Loucy (cell line): ENCODE measurements around the gene PPFIBP2.

Experiments used
- H2AFZ ChIP-seq: fragments of 200-600 bp; sonication (generic); 2 replicates; pipeline ENCODE4 v1.6.0; 2016; ENCODE audit warnings: antibody characterized with exemption, mild to moderate bottlenecking, low read length, moderate library complexity
- H3F3A ChIP-seq: fragments of 200-600 bp; 2 replicates; pipeline ENCODE4 v1.6.0; 2016; ENCODE audit warnings: antibody characterized with exemption, low read depth, mild to moderate bottlenecking
- H3K27me3 ChIP-seq: fragments of 200-600 bp; sonication (generic); 2 replicates; pipeline ENCODE4 v1.6.1; 2014; ENCODE audit warnings: low read length, mild to moderate bottlenecking; ENCODE audit not compliant: insufficient read depth, poor library complexity, severe bottlenecking
- H3K36me3 ChIP-seq: fragments of 200-600 bp; sonication (generic); 2 replicates; pipeline ENCODE4 v1.6.1; 2016; ENCODE audit warnings: low read length; ENCODE audit not compliant: insufficient read depth
- H3K4me1 ChIP-seq: fragments of 200-600 bp; sonication (generic); 2 replicates; pipeline ENCODE4 v1.5.1; 2014; ENCODE audit warnings: low read length, mild to moderate bottlenecking; ENCODE audit not compliant: insufficient read depth, poor library complexity, severe bottlenecking
- H3K4me2 ChIP-seq: fragments of 200-600 bp; sonication (generic); 2 replicates; pipeline ENCODE4 v1.6.0; 2014; ENCODE audit warnings: antibody characterized with exemption, low read length, low read depth, mild to moderate bottlenecking; ENCODE audit not compliant: poor library complexity, severe bottlenecking
- H3K4me3 ChIP-seq: fragments of 200-600 bp; sonication (generic); 2 replicates; pipeline ENCODE4 v1.5.1; 2014; ENCODE audit warnings: low read length, mild to moderate bottlenecking, mixed read lengths; ENCODE audit not compliant: poor library complexity, severe bottlenecking
- H3K79me2 ChIP-seq: fragments of 200-600 bp; sonication (generic); 2 replicates; pipeline ENCODE4 v1.6.1; 2014; ENCODE audit warnings: low read length; ENCODE audit not compliant: insufficient read depth
- H3K9ac ChIP-seq: fragments of 200-600 bp; sonication (generic); 2 replicates; pipeline ENCODE4 v1.6.0; 2014; ENCODE audit warnings: mild to moderate bottlenecking, low read depth, low read length, moderate library complexity; ENCODE audit not compliant: poor library complexity, severe bottlenecking
- H3K9me2 ChIP-seq: fragments of 200-600 bp; sonication (generic); replicated peaks from 2 replicates; pipeline ENCODE4 v1.6.1; 2016; ENCODE audit warnings: low read depth, low read length, mixed read lengths
- H3K9me3 ChIP-seq: fragments of 200-600 bp; sonication (generic); 2 replicates; pipeline ENCODE4 v1.6.1; 2014; ENCODE audit warnings: mild to moderate bottlenecking, antibody characterized with exemption, low read length, low read depth; ENCODE audit not compliant: insufficient read depth
- H4K20me1 ChIP-seq: fragments of 200-600 bp; sonication (generic); 2 replicates; pipeline ENCODE4 v1.6.0; 2014; ENCODE audit warnings: antibody characterized with exemption, low read length, mild to moderate bottlenecking; ENCODE audit not compliant: insufficient read depth, poor library complexity, severe bottlenecking
- EZH2phosphoT487 ChIP-seq: fragments of 200-600 bp; IDR thresholded peaks from 2 replicates; pipeline ENCODE4 v1.6.1; 2018; ENCODE audit warnings: antibody characterized with exemption, mild to moderate bottlenecking, moderate library complexity, borderline replicate concordance
- TF ChIP-seq, protein P1 (sequence below): fragments of 200-600 bp; sonication (generic); conservative IDR thresholded peaks from 2 replicates; pipeline ENCODE4 v1.5.1; 2014; ENCODE audit warnings: mild to moderate bottlenecking, antibody characterized with exemption, low read length

The PPFIBP2 gene

DNA sequence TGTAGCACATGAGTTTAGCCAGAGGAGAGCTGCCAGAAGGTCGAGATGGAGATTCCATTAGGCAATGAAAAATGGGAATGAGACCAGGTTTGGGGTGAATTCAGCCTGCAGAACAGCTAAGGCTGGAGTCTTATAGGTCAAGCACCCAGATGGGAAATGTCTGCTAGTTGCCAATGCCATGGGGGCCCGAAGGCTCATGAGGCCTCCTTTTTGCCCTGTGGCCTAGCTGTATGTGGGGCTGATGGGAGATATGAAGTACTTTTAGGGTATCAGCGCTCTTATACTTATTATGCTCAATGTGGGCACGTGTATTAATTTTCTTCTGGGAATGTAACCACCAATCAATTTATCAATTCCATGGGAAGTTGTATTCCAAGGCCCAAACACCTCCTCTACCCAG lies 8.7 kb downstream of the PPFIBP2 start:
- Histone ChIP-seq H3K9ac (no peak overlapping the region), H3K4me1 (no peaks in the 10 kb centered on the region), H3K4me3 (no peak overlapping the region), H2AFZ (no peak overlapping the region), H3K36me3 (no peaks in the 10 kb centered on the region), H3K27me3 (no peaks in the 10 kb centered on the region), H3K9me3 (no peaks in the 10 kb centered on the region), H3K4me2 (no peak overlapping the region), H3F3A (no peaks in the 10 kb centered on the region), H3K79me2 (no peaks in the 10 kb centered on the region), H4K20me1 (no peaks in the 10 kb centered on the region), H3K9me2 (no peaks in the 10 kb centered on the region)
- TF ChIP-seq, protein P1, sequence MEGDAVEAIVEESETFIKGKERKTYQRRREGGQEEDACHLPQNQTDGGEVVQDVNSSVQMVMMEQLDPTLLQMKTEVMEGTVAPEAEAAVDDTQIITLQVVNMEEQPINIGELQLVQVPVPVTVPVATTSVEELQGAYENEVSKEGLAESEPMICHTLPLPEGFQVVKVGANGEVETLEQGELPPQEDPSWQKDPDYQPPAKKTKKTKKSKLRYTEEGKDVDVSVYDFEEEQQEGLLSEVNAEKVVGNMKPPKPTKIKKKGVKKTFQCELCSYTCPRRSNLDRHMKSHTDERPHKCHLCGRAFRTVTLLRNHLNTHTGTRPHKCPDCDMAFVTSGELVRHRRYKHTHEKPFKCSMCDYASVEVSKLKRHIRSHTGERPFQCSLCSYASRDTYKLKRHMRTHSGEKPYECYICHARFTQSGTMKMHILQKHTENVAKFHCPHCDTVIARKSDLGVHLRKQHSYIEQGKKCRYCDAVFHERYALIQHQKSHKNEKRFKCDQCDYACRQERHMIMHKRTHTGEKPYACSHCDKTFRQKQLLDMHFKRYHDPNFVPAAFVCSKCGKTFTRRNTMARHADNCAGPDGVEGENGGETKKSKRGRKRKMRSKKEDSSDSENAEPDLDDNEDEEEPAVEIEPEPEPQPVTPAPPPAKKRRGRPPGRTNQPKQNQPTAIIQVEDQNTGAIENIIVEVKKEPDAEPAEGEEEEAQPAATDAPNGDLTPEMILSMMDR: no peak
- TF ChIP-seq EZH2phosphoT487: no peak

DNA sequence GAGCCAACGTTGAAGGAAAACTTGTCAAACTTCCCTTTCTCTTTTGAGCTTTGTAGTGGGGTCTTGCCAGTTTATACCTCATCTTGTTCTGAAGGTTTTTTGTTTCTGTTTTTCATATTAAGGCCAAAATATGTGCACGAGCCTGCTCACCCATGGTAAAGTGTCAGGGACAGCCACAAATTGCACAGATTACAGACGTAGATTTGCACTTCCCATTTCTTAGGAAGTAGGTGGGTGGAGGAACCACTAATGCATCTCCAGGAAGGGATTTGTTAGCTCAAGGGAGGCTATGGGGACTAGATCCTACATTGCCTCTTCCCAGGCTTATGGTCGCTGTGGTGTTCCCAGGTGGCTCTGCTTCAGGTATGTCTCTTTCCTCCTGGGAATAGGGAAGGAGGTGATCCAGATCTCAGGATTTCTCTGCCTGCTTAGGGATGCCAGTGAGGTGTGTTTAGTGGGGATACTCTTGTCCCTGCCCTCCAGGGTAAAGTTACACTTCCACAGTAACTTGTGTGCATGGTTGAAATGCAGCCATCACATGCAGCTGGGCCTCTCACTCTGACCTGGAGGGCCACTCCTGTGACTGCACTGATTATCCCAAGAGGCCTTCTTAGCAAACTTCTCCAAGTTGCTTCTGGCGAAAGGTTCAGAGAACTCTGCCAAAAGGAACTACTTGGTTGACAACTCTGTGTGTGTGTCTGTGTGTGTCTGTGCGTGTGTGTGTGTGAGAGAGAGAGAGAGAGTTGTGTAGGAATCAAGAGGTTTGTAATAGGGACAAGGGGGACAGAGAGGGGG lies 9.8 kb downstream of the PPFIBP2 start:
- Histone ChIP-seq H2AFZ (no peak overlapping the region), H3K4me2 (no peak overlapping the region), H3K9me3 (no peaks in the 10 kb centered on the region), H3K79me2 (no peaks in the 10 kb centered on the region), H3K4me1 (no peaks in the 10 kb centered on the region), H4K20me1 (no peaks in the 10 kb centered on the region), H3K9me2 (no peaks in the 10 kb centered on the region), H3K27me3 (no peaks in the 10 kb centered on the region), H3K36me3 (no peaks in the 10 kb centered on the region), H3F3A (no peaks in the 10 kb centered on the region), H3K4me3 (no peak overlapping the region), H3K9ac (no peak overlapping the region)
- TF ChIP-seq, protein P1: no peak
- TF ChIP-seq EZH2phosphoT487: no peak

DNA sequence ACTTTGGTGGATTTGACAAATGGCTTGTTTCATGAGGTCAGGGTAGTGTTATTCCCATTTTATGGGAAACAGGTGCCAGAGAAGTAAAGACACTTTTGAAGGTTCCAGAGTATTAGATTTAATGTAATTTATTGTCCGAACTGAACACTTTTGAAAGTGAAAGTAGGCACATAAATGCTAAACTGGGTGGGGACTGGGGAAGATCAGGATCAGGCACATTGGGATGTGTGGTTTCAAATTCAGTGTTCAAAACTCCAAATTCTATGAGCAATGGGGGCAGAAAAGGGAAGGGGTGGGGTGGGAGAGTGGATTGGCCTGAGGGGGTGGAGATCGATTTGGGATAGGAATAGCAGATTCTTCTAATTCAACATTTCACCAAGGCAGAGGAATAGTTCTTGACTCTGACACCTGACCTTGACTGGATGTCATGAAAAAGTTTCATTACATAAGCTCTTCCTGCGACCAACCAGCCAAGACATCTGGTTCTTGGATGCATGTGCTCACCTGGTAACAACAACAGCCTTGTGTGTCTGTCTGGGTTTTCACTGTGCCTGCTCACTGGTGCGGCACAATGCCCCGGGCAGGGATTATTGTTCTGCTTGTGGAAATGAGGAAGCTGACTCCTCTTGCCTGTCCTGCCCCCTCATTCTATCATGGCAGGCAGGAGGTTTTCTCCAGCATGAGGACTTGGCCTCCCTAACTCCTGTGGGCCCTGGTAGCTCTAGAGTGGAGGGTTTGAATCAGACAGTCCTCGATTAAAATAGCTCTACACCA lies 10.8 kb downstream of the PPFIBP2 start:
- H3K4me3 ChIP-seq: no peak overlapping the region
- no peaks in the 10 kb centered on the region for H3K9me2 ChIP-seq
- H2AFZ ChIP-seq: no peak overlapping the region
- no peaks in the 10 kb centered on the region for H3F3A ChIP-seq
- no peak overlapping the region for H3K9ac ChIP-seq
- no peak for TF ChIP-seq EZH2phosphoT487
- TF ChIP-seq, protein P1: no peak
- H3K4me2 ChIP-seq: no peak overlapping the region
- H4K20me1 ChIP-seq: no peaks in the 10 kb centered on the region
- no peaks in the 10 kb centered on the region for H3K79me2 ChIP-seq
- H3K27me3 ChIP-seq: no peaks in the 10 kb centered on the region
- H3K9me3 ChIP-seq: no peaks in the 10 kb centered on the region
- no peaks in the 10 kb centered on the region for H3K36me3 ChIP-seq
- no peaks in the 10 kb centered on the region for H3K4me1 ChIP-seq
